ENCODE measurements around the gene FRMD5. TPM values are rescaled to one million over a fixed set of nuclear protein-coding genes. Genes with fewer than 3 reads are reported as not detected.

FRMD5 gene
- total RNA-seq, 1 donor from 2014 or later = 0.49 TPM

DNA sequence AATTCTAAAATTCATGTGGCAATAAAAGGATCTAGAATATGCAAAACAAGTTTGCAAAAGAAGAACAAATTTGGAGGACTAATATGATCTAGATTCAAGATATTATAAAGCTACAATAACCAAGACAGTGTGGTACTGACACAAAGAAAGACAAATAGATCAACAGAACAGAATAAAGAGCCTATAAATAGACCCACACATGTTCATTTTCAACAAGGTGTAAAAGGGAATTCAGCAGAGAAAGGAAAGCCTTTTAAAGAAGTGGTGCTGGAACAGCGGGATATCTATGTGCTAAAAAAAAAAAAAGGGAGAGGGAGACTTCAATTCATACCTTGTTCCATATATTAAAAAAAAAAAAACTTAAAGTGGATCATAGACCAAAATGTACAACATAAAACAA lies 219.3 kb downstream of the FRMD5 start:
- Histone ChIP-seq H3K9me3 (no peaks in the 10 kb centered on the region), H3K36me3 (no peaks in the 10 kb centered on the region), H3K4me1 (no peaks in the 10 kb centered on the region), H3K27me3 (no peaks in the 10 kb centered on the region), H3K4me3 (no peak overlapping the region), H3K27ac (no peak overlapping the region)
- DNase-seq (ENCODE audit: extremely low spot score in 2 of 2) = no peak
- intact Hi-C loops (cut with DNase I) = no loop called here
- no peak for TF ChIP-seq POLR2A (IDR thresholded peaks at IDR 0.05)
- TF ChIP-seq, protein P1, sequence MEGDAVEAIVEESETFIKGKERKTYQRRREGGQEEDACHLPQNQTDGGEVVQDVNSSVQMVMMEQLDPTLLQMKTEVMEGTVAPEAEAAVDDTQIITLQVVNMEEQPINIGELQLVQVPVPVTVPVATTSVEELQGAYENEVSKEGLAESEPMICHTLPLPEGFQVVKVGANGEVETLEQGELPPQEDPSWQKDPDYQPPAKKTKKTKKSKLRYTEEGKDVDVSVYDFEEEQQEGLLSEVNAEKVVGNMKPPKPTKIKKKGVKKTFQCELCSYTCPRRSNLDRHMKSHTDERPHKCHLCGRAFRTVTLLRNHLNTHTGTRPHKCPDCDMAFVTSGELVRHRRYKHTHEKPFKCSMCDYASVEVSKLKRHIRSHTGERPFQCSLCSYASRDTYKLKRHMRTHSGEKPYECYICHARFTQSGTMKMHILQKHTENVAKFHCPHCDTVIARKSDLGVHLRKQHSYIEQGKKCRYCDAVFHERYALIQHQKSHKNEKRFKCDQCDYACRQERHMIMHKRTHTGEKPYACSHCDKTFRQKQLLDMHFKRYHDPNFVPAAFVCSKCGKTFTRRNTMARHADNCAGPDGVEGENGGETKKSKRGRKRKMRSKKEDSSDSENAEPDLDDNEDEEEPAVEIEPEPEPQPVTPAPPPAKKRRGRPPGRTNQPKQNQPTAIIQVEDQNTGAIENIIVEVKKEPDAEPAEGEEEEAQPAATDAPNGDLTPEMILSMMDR (IDR thresholded peaks at IDR 0.05) = no peak
- no peak for TF ChIP-seq POLR2AphosphoS5 (IDR thresholded peaks at IDR 0.05; ENCODE audit: insufficient read depth in 1 of 2, low read depth in 1 of 2)

DNA sequence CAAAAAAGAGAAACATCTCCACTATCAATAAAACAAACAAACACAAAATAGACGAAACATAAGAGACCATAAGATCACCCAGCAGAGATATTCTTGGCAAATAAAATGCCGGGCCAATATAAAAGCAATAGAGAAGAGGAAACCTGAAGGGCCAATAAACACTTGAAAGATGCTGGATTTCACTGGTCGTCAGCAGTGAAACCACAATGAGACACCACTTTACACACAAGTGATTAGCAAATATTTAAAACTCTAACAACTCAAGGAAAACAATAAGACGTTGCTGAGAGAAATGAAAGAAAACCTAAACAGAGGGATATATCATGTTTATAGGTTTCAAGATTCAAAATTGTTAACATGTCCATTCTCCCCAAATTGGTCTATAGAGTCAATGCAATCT lies 219.7 kb downstream of the FRMD5 start:
- intact Hi-C loops (cut with DNase I) = no loop called here
- no peak overlapping the region for H3K27ac ChIP-seq
- DNase-seq (ENCODE audit: extremely low spot score in 2 of 2) = no peak
- H3K4me3 ChIP-seq = no peak overlapping the region
- no peak for TF ChIP-seq POLR2AphosphoS5 (IDR thresholded peaks at IDR 0.05; ENCODE audit: insufficient read depth in 1 of 2, low read depth in 1 of 2)
- TF ChIP-seq, protein P1 (IDR thresholded peaks at IDR 0.05) = no peak
- no peak for TF ChIP-seq POLR2A (IDR thresholded peaks at IDR 0.05)
- no peaks in the 10 kb centered on the region for H3K9me3 ChIP-seq
- no peaks in the 10 kb centered on the region for H3K36me3 ChIP-seq
- no peaks in the 10 kb centered on the region for H3K27me3 ChIP-seq
- H3K4me1 ChIP-seq = no peaks in the 10 kb centered on the region

DNA sequence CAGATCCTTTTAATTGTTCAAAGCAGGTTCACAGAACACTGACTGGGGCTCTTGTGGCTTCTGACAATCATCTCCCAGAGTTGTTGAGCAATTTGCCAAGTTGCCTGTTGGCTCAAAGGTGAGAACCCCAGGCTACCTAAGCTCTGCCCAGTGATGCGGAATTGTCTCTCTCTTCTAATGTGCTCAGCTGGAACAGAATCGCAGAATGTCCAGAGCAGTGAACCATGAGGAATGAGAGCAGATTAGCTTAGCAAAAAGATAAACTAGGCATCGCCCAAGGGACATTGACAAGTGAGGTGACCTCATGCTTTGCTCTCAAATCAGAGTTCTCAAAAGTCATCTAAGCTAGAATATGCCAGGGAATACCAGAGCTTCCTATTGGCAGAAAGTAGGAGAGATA lies 220.2 kb downstream of the FRMD5 start:
- no peak for DNase-seq (ENCODE audit: extremely low spot score in 2 of 2)
- H3K27me3 ChIP-seq = no peaks in the 10 kb centered on the region
- TF ChIP-seq, protein P1 (IDR thresholded peaks at IDR 0.05) = no peak
- no peak for TF ChIP-seq POLR2AphosphoS5 (IDR thresholded peaks at IDR 0.05; ENCODE audit: insufficient read depth in 1 of 2, low read depth in 1 of 2)
- TF ChIP-seq POLR2A (IDR thresholded peaks at IDR 0.05) = no peak
- H3K36me3 ChIP-seq = no peaks in the 10 kb centered on the region
- intact Hi-C loops (cut with DNase I) = no loop called here
- H3K27ac ChIP-seq = no peak overlapping the region
- H3K4me3 ChIP-seq = no peak overlapping the region
- no peaks in the 10 kb centered on the region for H3K9me3 ChIP-seq
- H3K4me1 ChIP-seq = no peaks in the 10 kb centered on the region

DNA sequence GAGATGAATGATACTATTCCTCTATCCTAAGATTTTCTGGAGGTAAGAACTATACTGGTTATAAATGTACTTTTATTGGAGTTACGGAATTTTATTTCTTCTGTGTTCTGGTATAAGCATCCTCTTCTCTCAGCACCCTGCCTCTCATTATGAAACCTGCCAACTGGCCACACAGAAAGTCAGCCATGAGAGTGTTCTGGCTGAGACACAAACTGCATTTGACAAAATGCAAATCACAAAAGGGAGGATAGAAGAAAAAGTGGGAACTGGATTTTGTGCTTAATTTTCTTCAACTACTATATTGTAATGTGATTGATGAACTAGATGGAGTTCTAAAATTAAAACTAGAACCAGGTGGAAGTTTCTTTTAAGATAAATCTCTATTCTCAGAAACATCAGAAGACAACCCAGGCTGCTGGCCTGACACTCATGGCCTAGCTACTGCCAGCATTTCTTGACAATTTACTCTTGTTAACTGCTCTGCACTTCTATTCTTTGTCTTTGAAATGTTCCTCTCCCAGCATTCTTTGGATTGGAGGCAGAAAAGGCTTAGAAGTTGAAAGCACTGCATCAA lies 225.2 kb downstream of the FRMD5 start:
- TF ChIP-seq, protein P1 (IDR thresholded peaks at IDR 0.05) = no peak
- TF ChIP-seq POLR2A (IDR thresholded peaks at IDR 0.05) = no peak
- TF ChIP-seq POLR2AphosphoS5 (IDR thresholded peaks at IDR 0.05; ENCODE audit: insufficient read depth in 1 of 2, low read depth in 1 of 2) = no peak
- no peak for DNase-seq (ENCODE audit: extremely low spot score in 2 of 2)
- Histone ChIP-seq H3K27me3 (no peaks in the 10 kb centered on the region), H3K9me3 (no peaks in the 10 kb centered on the region), H3K36me3 (no peaks in the 10 kb centered on the region), H3K4me1 (no peaks in the 10 kb centered on the region), H3K4me3 (no peak overlapping the region), H3K27ac (no peak overlapping the region)
- intact Hi-C loops (cut with DNase I) = no loop called here

DNA sequence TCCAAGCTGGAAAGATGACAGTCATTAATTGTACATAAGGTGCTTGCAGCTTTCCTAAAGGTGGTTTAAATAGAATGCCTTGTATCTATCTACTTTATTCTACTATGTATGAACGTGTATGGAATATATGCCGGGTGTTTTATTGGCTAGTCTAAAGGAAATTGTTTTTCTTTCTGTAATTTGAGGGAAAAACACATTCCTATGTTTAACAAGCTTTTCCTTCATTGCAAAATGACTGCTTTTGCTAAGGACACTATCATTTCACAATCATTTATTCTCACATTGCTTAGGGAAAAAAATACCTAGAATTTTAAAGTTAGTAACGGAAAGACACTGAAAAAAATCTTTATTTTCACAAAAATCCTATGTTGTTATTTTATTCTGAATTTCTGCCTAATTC lies 226.5 kb downstream of the FRMD5 start:
- H3K27ac ChIP-seq = no peak overlapping the region
- no peaks in the 10 kb centered on the region for H3K36me3 ChIP-seq
- no peaks in the 10 kb centered on the region for H3K27me3 ChIP-seq
- intact Hi-C loops (cut with DNase I) = no loop called here
- H3K4me1 ChIP-seq = no peaks in the 10 kb centered on the region
- H3K4me3 ChIP-seq = no peak overlapping the region
- H3K9me3 ChIP-seq = no peaks in the 10 kb centered on the region
- DNase-seq (ENCODE audit: extremely low spot score in 2 of 2) = no peak
- TF ChIP-seq POLR2A (IDR thresholded peaks at IDR 0.05) = no peak
- no peak for TF ChIP-seq POLR2AphosphoS5 (IDR thresholded peaks at IDR 0.05; ENCODE audit: insufficient read depth in 1 of 2, low read depth in 1 of 2)
- TF ChIP-seq, protein P1 (IDR thresholded peaks at IDR 0.05) = no peak
